GM12891 (cell line): ENCODE data around the gene C3orf62.

Experiments
- POLR2A ChIP-seq: IDR thresholded peaks from 2 replicates; pipeline ENCODE4 v1.6.1; 2011; ENCODE audit warnings: low read depth, low read length, control low read depth
- POLR2AphosphoS5 ChIP-seq: IDR thresholded peaks from 2 replicates; pipeline ENCODE4 v1.6.1; 2011; ENCODE audit warnings: low read depth, low read length, control low read depth
- SPI1 ChIP-seq: IDR thresholded peaks from 2 replicates; pipeline ENCODE4 v1.6.1; 2011; ENCODE audit warnings: low read depth, low read length, control low read depth
- TAF1 ChIP-seq: IDR thresholded peaks from 2 replicates; pipeline ENCODE4 v1.6.1; 2011; ENCODE audit warnings: low read depth, low read length, control low read depth

DNA sequence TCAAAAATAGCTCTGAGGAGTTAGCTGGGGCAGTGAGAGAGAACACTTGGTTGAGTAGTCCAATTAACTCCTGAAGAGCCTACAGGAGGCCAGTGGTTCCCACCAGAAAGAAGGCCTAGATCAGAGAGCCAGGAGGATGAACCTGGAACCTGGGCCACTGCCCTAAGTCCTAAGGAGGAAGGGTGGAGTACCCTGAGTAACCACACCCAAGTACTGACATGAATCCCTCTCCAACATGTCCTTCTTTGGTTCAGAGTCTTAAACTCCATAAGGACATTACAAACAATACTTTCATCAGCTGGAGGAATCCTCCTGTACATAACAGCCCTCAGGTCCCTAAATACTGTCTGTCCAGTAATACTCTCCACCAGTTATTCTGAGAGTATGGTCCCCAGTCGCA lies 25.6 kb upstream of the C3orf62 start:
- no peak for TF ChIP-seq POLR2A
- no peak for TF ChIP-seq TAF1
- TF ChIP-seq POLR2AphosphoS5, result no peak
- TF ChIP-seq SPI1, result no peak
